ENCODE results near the gene KARS1.

DNA sequence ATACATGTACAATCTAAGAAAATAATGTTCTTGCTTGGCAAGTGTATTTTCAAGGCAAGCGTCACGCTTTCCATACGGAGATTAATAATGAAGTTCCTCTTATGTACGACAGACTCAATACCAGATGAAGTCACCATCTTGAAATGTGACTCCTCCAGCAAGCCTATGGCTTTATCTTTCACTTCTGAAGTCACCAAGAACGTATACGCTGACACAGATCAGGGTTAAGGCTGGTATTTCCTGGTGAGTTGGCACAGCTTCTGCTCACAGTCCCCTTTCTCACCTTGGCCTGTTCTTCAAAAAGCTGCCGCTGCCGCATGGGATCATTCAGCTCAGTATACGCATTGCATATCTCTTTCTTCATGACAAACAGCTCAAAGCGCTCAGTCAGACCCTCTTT is 18.3 kb downstream of the KARS1 start:
- no peak for TF ChIP-seq CTCF (IDR thresholded peaks at IDR 0.05)
- TF ChIP-seq POLR2A (IDR thresholded peaks at IDR 0.05) = no peak

Data from heart left ventricle (tissue), 13 donors.